Globus pallidus (tissue), 1 donor: ENCODE results near the gene DPF3.

ENCODE experiments used
- DNase-seq: peaks from one replicate; pipeline ENCODE4 v3.0.0-alpha.2; 2015; ENCODE audit warnings: low spot score

DPF3 gene

DNA sequence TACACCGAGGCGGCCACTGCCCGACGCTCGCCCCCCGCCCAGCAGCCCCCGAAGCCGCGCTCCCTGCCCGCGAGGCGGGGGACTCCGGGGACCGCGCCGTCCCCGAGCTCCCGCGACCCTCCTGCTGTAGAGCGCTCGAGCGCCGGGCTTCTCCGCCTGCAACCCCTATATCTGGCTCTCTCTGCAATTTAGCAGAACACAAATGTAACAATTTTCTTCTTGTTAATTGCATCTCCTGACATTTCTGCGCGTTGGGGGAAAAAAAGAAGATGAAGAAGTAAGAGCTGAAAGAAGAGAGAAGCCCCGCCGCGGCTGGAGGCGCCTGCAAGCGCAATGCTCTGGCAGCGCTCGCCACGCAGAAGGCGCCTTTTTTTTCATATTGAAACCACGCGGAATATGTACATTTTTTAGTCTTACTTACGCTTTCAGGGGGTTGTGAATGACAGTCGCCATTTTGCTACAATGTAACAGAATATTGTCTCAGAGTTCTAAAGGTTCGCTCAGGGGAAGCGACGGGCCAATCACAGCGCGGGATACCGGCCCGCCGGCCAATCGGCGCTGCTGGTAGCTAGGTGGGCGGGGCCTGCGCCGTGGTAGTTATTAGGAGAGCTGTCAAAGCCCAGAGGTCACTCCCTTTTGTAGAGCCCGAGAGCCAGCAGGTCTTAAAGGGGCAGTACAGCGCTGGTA, at the start of gene DPF3:
TSS of gene DPF3 (minus strand) at position 466 of the 687 bp plus-strand sequence. CDS start at position 453, 13 bp downstream.
- DNase-seq, result peak; percentile 97

DNA sequence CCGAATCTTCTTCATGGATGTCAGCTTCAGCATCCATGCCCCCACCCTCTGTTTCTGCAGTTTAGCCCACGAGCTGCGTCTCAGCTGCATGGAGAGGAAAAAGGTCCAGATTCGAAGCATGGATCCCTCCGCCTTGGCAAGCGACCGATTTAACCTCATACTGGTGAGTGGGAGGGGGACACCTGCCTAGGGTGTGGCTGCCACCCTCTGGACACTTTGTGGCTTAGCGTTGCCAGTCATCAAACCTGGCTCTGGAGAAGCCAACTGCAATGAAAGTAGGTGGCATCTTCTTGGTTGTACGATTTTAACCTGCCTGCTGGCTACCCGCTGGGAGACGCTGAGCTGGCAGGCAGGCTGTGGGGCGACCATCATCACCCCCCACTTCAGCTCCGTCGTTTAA, 49.0 kb upstream of the DPF3 start:
- DNase-seq, result no peak

DNA sequence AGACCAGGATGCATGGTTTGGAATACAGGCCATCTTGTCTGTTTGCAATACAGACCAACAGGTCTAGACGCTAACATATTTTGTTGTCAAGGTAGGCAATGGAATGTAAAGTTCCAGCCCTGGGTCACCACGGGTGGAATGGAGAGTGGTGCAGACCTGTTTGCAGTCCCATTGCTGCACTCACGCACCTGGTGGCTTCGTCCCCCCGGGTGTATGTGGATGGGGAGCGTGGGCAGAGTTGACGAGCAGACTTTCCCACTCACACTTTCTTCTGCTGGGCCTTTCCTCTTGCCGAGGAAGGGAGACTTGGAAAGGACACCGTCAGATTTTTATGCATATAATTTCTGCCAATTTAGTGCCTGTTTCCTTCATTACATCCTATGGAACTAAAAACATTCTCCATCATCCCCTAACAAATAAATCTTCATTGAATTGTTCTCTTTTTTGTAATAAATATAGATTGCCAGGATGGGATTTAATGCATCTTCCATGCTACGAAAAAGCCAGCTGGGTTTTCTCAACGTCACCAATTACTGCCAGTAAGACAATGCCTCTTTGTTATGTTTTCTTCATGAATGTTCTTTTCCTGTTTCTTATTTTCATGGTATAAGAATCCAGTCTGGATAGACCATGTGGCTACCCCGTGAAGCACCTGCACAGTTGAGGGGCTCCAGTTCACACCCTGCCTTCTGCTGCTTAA, 47.5 kb upstream of the DPF3 start:
- DNase-seq, result peak; percentile 69

DNA sequence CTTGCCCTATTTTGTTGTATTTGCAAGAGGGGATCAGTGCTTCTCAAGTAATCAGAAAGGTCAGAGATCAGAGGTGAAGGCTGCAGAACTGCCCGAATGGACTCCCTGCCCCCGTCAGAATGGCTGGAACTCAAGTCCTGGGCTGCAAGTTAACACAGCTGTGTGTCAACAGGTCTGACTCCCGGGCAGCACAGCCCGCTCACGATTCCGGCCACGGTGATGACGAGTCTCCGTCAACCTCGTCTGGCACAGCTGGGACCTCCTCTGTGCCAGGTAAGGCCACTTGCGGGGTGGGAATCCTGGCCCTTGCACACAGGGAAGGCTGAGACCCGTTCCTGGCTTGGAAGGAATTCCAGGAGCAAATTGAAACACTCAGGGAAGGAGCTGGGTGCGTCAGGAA, 45.7 kb upstream of the DPF3 start:
- DNase-seq, result no peak

DNA sequence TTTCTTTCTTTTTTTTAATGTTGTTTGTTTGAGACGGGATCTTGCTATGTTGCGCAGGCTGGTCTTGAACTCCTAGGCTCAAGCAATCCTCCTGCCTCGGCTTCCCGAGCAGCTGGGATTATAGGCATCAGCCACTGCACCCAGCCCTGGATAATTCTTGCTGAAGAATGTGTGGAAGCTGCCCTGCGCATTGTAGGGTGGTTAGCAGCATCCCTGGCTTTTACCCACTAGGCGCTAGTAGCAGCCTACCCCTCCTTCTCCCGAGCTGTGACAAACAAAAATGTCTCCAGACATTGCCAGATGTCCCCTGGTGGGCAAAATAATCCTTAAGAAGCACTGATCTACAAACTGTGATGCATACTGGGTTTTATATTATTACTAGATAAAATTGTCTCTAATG, 39.0 kb upstream of the DPF3 start:
- no peak for DNase-seq

DNA sequence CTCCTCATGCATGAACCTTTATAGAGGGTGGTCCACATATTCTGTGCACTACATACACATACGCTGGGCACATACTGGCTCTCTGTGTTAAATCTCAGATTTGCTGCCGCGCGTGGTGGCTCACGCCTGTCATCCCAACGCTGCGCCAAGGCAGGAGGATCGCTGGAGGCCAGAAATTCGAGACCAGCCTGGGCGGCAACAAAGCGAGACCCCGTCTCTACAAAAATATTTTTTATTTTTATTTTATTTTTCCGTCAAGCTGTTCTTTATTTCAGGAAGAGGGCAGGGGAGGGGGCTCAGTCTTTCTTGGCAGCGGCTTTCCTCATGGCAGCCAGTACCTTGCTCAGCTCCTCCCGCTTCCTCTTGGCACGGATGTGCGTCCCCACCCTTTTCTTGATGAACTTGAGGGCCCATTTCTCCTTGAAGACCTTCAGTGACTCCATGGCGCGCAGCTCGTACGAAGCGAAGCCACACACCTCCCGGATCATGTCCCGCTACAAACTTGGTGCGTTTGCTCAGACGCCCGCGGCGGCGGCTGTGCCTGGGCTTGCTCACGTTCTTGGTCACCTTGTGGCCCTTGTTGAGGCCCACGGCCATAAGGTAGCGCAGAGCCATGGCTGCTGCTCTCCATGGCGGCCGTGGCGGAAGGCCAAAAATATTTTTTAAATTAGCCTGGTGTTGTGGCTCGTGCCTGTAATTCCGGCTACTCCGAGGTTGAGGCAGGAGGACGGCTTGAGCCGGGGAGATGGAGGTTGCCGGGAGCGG, 35.6 kb upstream of the DPF3 start:
- no peak for DNase-seq

DNA sequence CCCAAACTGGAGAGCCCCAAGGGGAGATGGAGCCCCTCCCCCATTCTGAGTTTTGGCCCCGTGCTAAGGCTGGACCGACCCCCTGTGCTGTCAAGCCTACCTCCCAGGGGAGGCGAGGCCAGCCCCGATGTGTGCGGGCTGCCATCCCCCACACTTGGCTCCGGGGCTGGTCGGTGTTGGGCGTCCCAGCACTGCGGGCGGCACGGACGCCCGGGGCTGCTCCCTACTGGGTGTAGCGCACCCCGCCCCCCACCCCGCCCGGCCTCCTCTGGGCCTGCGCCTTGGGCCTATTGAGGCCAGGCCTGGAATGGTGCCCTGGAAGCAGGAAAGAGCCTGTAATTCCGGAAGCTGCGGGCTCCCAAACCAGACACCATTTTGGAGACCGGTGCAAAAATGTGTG, 35.0 kb upstream of the DPF3 start:
- DNase-seq, result no peak

DNA sequence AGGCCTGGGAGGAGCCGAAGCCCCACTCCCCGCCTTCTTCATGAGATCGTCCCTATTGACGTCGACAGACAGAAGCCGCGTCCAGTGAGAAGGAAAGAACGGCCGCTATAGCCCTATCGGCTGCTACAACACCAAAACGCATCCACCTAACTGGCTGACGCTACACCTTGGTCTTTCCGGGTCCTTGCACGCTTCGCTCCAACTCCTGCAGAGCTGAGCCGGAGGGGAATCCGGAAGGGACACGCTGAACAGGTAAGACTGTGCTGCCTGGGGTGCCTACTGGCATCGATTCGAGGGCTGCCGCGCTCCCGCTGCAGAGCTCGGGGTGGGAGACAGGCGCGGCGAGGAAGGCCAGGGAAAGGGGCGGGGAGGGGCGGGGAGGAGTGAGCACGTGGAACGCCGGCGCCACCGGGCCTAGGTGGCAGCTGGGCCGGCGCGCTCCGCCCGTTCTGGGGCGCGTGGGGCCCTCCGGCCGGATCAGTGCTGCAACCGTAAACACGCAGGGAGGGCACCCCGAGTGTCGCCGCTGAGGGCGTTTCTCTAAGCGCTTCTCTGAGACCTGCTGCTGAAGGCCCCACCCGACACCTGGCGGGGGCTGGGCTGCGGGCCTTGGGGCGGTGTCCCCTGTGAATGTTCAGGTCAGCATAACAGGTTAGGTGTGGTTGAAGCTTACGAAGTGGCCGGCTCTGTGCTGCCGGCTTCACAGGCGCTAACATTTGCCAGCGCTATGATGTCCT, 32.6 kb upstream of the DPF3 start, which contains the start of gene DCAF4:
TSS of gene DCAF4 (plus strand) at position 173 of the 737 bp plus-strand sequence. CDS start 11,515 bp downstream, outside the sequence.
- DNase-seq, result peak; percentile 96

DNA sequence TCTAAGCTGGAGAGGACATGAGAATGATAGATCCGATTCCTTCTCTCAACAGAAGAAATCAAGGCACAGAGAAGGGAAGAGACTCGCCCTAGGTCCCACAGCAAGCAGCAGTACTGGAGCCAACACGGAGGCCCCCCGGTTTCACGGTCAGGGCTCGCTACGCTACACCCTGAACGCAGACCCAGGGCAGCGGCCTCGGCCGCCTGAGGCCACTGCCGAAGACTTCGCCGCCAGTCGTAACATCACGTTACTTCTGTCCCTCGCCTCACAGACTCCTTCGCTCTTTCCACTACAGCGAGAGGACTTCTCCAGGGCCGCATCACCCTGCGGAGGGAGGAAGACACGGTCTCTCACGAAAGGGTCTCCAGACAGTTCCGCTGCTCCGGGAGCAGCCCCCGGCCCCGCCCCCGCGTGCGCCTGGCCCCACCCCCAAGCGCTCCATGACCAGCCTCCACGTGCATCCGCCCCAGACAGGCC, 32.0 kb upstream of the DPF3 start:
- DNase-seq, result no peak

DNA sequence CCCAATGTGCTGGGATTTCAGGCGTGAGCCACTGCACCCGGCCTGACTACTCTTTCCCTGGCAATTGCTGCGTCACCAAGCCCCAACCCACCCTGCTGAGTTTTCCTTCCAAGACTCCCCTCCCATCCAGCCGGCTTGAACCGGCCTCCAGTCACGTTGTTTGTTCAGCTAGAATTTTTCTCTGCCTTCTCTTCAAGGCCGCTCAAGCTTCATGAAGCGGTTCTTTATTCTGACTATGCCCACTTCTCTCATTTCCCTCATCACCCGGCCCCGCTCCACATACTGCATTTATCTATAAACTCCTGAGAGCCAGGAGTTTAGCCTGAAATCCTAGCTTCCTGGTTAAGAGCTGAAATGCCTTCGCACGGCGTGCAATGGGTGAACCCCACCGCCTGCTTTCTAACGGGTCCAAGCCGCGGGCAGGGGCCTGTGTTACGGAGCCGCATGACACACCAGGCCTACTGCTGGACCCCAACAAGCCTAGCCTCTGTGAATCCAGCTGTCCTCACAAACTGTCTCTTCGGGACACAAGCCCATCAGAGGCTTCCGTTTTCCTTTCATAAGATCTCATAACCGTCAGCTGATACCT, 31.4 kb upstream of the DPF3 start:
- no peak for DNase-seq

DNA sequence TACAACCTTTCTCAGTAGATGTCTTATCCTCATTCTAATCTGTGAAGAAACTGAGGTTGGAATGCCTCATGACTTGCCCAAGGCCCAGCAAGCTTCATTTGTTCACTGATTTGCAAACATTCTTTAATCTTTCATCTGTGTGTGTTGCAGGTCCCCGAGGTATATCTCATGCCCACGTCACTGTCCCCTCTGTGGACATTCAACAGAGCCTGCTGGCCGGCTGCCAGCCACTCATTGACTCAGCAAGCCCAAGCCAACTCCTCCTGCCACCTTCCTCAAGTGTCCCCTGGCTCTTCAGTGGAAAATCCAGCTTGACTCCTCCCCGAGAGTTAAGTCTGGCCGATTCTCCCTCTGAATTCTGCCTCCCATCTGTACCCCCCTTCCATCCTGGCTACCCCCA, 30.4 kb upstream of the DPF3 start:
- no peak for DNase-seq

DNA sequence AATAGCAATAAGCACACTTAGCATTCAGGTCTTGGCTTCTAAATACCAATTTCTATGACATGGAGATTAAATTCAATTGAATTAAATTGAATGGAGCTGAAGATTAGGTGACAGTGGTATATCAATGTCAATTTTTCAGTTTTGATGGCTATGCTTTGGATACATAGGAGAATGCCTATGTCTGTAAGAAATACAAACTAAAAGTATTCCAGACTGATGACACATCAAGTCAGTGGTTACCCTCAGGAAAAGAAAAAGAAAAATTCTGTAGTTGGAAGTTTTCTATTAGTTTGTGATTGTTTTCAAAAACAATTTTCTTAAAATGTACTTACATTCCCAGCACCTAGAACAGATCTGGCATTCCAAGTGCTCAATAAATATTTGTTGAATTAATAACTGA, 27.5 kb upstream of the DPF3 start:
- no peak for DNase-seq

DNA sequence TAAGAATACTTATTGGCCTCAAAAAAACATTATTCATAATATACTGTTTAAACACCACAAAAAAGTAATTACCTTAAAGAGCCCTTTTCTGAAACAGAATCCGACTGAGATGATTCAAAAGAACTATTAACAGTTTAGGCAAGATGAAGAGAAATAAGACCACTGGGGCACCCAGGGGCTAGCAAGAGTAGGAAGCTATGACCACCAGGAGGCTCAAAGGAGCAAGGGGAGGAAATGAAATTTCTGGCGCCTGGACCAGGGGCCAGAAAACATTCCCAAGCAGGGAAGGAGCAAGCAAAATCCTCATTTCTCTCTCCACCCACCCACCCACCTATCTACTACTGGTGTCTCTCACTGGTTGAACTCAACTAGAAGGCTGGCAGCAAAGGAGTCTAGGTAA, 26.1 kb upstream of the DPF3 start:
- DNase-seq, result no peak

DNA sequence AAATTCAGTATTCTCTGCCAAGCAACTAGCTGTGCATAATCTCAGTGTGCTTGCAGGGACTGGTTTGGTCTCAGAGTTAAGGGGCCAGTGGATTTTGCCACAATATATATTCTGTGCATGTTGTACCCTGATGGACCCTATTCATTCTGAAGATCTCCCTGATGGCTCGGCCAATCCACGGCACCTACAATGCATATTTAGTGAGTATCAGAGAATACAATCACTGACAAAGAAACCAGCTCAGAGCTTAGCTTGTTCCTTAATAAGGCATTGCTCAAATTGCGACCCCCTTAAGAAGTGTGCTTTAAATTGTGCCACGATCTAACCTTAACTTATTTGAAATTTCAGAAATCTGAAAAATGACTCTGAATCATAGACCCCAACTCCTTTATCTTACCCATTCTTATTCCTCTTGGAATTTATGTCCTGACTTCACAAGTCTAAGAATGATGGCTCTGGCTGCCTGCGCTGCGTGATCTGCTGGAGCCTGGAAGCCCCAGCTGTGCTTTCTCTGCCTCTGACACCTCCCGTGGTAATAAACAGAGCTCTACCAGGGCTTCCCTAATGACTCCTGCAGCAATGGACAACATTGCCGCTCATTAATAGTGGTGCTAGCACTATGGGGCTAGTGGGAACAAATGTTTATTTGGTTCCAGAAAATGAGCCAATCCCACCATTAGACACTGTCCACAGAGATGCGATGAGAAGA, 23.3 kb upstream of the DPF3 start:
- no peak for DNase-seq

DNA sequence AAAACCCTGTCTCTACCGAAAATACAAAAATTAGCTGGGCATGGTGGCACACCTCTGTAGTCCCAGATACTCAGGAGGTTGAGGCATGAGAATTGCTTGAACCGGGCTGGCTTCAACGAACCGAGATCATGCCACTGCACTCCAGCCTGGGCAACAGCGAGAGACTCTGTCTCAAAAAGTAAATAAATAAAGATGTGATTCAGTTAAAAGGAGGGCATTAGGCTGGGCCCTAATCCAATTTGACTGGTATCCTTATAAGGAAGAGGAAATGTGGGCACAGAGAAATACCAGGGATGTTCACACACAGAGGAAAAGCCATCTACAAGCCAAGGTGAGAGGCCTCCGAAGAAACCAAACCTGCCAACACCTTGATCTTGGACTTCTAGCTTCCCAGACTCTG, 22.3 kb upstream of the DPF3 start:
- DNase-seq, result no peak

DNA sequence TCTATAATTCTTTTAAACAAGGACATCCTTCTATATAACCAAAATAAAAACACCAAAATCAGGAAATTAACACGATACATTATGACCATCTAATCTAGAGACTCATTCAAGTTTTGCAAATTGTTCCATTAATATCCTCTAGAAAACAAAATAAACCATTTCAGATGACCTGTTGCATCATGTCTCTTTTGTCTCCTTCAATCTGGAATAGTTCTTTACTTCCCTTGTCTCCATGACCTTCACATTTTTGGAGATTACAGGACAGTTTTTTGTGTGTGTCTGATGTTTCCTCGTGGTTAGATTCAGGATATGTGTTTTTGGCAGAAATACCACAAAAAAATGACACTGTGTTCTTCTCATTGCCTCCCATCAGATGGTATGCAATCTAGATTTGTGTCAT, 19.9 kb upstream of the DPF3 start:
- no peak for DNase-seq

DNA sequence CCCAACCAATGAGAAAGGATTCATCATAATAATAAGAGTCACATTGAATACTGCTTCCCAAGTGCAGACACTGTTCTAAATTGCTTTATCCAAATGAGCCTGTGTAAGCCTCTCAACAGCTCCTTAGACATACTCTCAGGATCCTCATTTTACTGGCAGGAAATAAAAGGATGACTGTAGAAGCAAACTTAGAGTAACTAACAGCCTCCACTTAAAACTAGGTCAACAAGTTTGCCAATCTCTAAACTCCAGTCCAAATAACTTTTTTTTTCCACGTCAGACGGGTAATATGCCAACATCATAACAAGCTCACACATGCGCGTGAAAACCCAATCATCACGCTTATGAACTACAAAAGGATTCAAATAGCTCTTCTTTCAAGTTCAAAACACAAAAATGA, 15.3 kb upstream of the DPF3 start:
- DNase-seq, result no peak

DNA sequence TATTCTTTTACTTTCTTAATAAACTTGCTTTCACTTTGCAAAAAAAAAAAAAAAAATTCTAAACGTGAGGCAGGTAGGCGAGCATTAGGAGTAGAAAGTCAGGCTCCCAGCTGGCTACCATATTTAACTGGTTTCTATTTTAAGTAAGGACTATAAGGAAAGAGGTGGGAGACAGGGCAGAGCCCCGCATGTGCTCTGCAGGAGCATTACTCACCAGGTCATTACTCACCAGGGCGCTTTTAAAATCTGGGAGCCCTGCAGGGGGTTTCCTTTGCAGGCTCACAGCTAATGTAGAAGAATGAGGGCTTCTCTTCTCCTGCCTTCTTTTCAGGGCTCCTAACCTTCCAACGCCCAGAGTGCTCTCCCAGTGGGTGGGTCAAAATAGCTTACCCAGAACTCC, 14.0 kb upstream of the DPF3 start:
- no peak for DNase-seq

DNA sequence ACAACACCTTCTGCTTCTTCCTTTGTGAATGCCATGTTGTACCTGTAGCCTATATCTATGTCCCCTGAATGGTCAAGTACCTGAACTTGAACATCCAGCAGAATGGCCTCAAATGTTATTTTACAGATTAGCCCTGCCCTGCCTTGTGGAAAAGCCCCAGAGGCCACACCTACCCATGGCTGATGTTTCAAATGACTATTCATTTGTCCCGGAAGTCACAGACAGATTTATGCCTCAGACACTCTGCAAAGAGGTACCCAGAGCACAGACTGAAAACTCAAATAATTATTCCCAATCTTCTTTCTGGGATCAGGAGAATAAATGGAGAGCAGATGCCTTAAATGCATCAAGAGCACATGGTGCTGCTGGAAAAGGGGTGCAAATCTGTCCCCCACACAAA, 13.0 kb upstream of the DPF3 start:
- no peak for DNase-seq

DNA sequence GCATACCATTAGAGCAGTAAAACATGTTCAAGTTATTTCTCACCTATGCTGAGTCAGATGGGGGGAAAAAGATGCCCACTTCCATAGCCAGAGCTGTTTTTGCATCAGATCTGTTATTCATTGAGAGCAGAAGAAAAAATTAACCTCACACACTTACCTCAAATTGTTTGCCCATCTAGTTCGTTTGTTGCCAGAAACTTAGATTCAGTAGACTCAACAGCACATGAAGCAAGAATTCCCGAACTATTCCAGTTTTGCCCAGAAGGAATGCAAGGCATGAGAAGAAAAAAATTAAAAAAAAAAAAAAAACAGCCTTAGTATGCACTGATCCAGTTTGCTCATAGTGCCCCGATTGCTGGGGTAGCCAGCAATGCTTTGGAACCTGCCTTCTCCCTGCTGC, 12.4 kb upstream of the DPF3 start:
- DNase-seq, result no peak
